DLD1 (cell line): ENCODE measurements around the gene SLC4A7.

Experiments
- in situ Hi-C: cut with HindIII; loops from 2 replicates; pipeline ENCODE4 v1.10.0; 2017; ENCODE audit warnings: low sequenced_read_pairs

Gene SLC4A7

DNA sequence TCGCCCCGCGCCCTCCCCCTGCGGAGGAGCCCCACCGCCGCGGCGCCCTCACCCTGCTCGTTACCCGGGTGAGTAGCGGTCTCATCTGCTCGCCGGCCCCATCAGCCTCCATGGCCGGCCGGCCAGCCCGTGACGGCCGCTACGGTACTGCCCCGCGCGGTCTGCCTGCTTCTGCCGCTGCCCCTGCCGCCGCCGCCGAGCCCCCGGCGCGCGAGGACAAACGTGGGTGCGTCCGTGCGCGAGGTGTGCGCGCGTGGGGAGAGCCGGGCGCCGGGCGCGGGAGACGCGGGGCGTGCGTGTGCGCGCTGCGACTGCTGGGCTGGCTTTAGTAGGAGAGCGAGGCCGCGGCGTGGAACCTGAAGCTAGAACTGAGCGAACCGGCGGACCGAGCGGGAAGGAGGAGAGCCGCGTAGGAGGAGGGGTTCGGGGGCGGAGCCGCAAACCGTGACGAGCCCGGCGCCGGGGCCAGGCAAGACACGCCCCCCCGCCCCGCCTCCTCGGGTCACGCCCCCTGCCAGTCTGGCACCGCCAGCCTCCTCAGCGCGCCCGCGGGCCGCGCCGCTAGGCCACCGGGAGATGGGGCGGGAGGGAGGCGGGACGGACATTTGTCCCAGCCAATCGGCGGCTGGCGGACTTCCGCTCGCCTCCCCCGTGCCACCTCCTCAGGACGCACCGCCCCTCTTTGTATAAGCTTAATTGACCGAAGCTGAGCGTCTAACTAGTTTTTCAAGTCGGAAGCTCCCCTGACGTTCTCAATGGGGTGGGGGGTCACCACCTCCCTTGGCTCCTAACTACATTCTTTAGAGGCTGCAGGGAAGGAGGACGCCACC is at the start of gene SLC4A7:
Gene SLC4A7, minus strand, starts transcription at position 370 of the 830 bp plus-strand sequence. Its CDS starts 258 bp downstream, at position 112.
- in situ Hi-C loops = no loop called here

GRCh38 chr3:27533261-27533607 is 49.0 kb upstream of the SLC4A7 start:
- in situ Hi-C loops = loop anchor here (10.0 kb wide), 1 partner anchor 132 kb away; no protein-coding TSS in a partner anchor

DNA sequence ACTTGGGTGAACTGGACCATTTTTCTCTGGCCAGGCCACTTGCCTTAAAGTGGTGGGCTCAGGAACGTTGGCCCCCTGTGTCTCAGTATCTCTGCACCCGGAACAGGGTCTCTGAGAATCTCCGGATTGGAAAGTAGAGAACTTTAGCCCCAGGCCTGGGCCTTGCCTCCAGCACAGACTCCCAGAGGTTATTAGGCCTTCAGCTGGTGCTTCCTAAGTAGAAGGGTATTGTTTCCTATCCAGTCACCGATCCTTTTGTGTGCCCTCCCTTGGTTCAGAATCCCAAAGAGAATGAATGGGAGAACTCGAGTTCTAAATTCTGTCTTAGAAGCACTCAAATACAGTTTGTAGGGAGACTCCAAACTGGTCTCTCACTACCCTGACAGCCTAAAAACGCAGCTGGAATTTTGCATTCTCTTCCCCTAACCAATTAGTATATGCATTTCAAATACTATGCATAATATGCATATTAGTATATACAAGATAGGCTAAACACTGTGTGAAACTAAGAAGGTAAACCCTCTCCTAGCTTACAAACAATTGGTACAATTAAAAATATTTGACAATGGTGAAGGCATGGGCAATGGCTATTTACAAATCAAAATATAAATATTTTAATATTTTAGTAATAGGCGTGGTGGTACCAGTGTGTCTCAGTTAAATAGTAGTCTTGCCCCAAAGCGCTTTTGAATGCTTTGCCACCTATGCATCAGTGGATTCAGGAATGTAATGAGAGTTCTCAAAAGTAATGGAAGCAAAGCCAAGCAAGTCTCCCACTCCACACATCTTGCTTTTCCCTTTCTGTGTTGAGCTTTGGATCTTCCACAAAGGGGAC is 48.5 kb upstream of the SLC4A7 start:
- in situ Hi-C loops = loop anchor here (10.0 kb wide), 1 partner anchor 132 kb away; no protein-coding TSS in a partner anchor

GRCh38 chr3:27531193-27531751 is 47.1 kb upstream of the SLC4A7 start:
- in situ Hi-C loops = loop anchor here (10.0 kb wide), 1 partner anchor 134 kb away; no protein-coding TSS in a partner anchor

GRCh38 chr3:27528791-27529190 is 44.6 kb upstream of the SLC4A7 start:
- in situ Hi-C loops = no loop called here

- in situ Hi-C loops = no loop called here
Measured at GRCh38 chr3:27526614-27527315, 42.6 kb upstream of the SLC4A7 start.

GRCh38 chr3:27521872-27522265 is 37.7 kb upstream of the SLC4A7 start:
- in situ Hi-C loops = no loop called here

DNA sequence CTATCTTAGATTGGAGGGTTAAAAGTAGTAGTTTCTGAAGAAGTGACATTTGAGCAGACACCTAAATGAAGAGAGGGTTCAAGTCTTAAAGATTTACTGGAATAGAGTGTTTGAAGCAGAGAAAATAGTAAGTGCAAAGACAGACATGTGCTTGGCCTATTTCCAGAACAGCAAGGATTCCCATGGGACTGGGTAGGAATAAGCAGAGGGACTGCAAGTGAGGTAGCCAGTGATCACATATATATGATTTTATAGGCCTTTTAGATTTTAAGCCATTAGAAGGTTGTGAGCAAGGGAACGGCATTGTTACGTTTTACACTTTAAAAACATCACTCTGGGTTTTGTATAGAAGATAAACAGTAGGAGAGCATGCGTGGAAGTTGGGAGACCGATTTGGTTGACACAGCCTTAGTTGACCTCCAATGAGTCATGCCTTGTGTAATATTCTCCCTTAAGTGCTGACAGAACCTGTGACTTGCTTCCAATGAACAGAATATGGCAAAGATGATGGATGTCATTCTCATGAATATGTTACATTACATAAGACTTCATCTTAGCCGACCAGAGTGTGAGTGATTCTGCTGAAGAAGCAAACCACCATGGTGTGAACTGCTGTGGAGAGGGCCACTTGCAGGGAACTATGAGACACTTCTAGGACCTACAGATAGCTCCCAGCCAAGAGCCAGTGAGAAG is 37.1 kb upstream of the SLC4A7 start:
- in situ Hi-C loops = no loop called here

- in situ Hi-C loops = no loop called here
Measured at GRCh38 chr3:27511724-27512422, 27.7 kb upstream of the SLC4A7 start.

- in situ Hi-C loops = no loop called here
Measured at GRCh38 chr3:27509376-27509775, 25.2 kb upstream of the SLC4A7 start.

DNA sequence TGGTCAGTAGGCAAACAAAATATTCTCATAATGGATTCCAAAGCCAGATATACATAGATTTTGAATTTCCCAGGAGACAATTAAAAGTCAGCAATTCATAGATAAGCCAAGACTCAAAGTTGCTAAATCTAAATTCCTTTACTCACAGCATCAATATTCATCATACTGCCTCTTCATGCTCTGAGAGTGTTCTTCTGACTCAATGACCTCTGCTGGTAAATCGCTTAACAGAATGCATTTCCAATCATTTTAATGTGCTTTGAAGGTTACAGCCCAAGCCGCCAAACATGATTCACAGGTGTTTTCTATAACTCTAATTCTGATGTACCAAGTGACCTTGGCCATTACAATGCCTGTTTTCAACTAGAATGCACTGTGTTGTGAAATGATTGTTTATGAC is 24.2 kb upstream of the SLC4A7 start:
- in situ Hi-C loops = no loop called here

DNA sequence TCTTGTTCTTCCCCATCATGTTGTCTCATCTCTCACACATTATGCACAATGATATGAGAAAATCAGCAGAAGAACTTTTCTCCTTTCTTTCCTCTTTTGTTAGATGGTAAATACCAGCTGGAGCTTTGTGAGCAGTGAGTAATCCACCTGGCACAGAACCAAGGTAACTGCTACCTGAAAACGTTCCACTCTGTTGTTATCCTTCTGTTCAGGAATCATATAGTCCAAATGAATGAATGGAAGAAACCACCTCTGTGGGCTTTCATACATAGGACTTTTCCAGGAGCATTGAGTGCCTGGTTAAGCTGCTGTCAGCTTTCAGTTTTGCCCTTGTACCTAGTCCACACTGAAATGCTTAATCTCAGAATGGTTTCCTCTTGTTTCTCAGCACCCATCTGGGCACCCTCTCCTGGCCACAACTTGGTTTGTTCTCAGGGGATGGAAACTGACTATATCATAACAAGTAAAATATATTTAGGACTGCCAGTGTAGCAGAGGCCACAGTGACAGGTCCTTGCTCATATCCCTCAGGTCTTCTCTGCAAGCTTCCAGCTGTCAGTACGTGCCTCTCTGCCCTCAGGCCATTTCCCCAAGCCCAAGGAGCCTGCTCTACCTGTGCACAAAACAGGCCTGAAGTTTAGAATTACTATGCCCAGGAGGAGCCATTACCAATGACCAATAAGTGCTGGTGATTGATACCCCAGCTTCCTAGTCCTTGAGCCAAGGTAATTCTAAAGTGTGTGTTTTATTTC is 23.5 kb upstream of the SLC4A7 start:
- in situ Hi-C loops = no loop called here

GRCh38 chr3:27507111-27507510 is 22.9 kb upstream of the SLC4A7 start:
- in situ Hi-C loops = no loop called here

- in situ Hi-C loops = no loop called here
Measured at GRCh38 chr3:27504749-27505148, 20.6 kb upstream of the SLC4A7 start.

GRCh38 chr3:27503526-27503925 is 19.3 kb upstream of the SLC4A7 start:
- in situ Hi-C loops = no loop called here

GRCh38 chr3:27501759-27502158 is 17.6 kb upstream of the SLC4A7 start:
- in situ Hi-C loops = no loop called here

DNA sequence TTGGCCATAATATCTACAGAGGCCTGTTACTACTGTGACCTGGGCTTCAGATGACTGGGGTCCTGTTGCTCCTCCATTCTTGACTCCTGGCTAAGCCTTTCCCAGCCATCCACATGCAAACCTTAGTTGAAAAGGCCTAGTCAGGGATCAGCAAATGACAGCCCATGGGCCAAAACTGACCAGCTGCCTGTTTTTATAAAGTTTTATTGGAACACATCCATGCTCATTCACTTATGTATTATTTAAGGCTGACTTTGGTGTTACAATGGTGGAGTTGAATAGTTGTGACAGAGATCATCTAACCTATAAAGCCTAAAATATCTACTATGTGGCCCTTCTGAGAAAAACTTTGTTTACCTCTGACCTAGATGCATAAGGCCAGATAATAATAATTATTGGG is 16.8 kb upstream of the SLC4A7 start:
- in situ Hi-C loops = no loop called here

DNA sequence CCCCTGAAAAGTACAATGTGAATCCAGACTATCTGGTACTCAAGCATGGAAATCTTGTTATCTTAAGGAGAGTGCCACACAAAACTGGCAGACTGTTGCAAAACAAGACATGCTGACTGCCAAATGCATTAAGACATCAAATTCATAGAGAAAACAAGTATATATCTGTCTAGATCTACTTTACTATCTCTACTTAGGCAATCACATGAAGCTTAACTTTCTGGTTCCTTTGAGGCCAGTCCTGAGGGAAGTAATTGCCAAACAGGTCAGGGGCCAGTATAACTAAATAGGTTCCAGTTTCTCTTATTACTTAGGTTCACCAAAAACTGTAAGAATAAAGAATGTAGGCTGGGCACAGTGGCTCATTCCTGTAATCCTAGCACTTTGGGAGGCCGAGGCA is 15.9 kb upstream of the SLC4A7 start:
- in situ Hi-C loops = no loop called here

GRCh38 chr3:27494784-27495183 is 10.6 kb upstream of the SLC4A7 start:
- in situ Hi-C loops = no loop called here
